K562 (cell line): ENCODE measurements around the gene LPXN. TPM values are rescaled to one million over a fixed set of nuclear protein-coding genes. Genes with fewer than 3 reads are reported as not detected.

Experiments used
- ATAC-seq: fragments of 200-7000 bp; cut with Tn5 transposase; 3 replicates; pipeline ENCODE4 v1.9.1; 2020; ENCODE audit warnings: moderate library complexity
- BruUV-seq: library from RNA; stranded (reverse); fragments of 400-500 nt; replicated peaks from 2 replicates; lab custom pipeline; 2021; lab: Mats Ljungman, UMichigan
- CTCF ChIA-PET: fragments of 300-600 bp; formaldehyde crosslinking; extraction: SDS; loops from one replicate; lab custom pipeline; 2021; ENCODE audit warnings: low intra/inter-chr PET ratio; lab: Yijun Ruan, JAX
- POLR2A ChIA-PET: fragments of 300-600, 350-650 bp; sonication (Branson Sonifier 250); formaldehyde crosslinking; extraction: SDS; loops from one replicate; lab custom pipeline; 2021; ENCODE audit warnings: antibody characterized with exemption, inconsistent platforms; lab: Yijun Ruan, JAX
- DNase-seq, 4 experiments: peaks; one replicate each; pipeline versions ENCODE4 v3.0.0 to v3.0.0-alpha.2; 2011 to 2018; ENCODE audit warnings: low spot score in 3 of 4, mixed read lengths in 3 of 4; ENCODE audit errors: extremely low read depth in 1 of 4
- FAIRE-seq: peaks from 2 replicates; lab custom pipeline; 2011; peaks lifted over from hg19 to GRCh38; lab: Jason Lieb, UNC
- H2AFZ ChIP-seq: 2 replicates; pipeline ENCODE4 v1.6.0; 2011; ENCODE audit warnings: low read depth, low read length, control low read depth, inconsistent platforms
- H3K27ac ChIP-seq: fragments of 200-600 bp; 3 replicates; pipeline ENCODE4 v1.8.0; 2011; ENCODE audit warnings: low read depth, mild to moderate bottlenecking, control low read depth, inconsistent platforms, low read length, moderate library complexity, mixed read lengths; ENCODE audit errors: extremely low read depth
- H3K27me3 ChIP-seq, 2 experiments: fragments of 300-600 bp in 1 of 2; 2 replicates in 1 of 2; 3 replicates in 1 of 2; pipeline versions ENCODE4 v1.6.0 to v1.8.0; 2011; ENCODE audit warnings: inconsistent platforms in 2 of 2, low read length in 2 of 2, mild to moderate bottlenecking in 1 of 2, mixed read lengths in 1 of 2, moderate library complexity in 1 of 2; ENCODE audit not compliant: control insufficient read depth in 2 of 2, insufficient read depth in 2 of 2
- H3K36me3 ChIP-seq: fragments of 300-600 bp; 3 replicates; pipeline ENCODE4 v1.8.0; 2011; ENCODE audit warnings: mild to moderate bottlenecking, low read length, inconsistent platforms; ENCODE audit not compliant: control insufficient read depth, insufficient read depth
- H3K4me1 ChIP-seq, 2 experiments: fragments of 200-600 bp in 1 of 2; replicated peaks in 1 of 2; 2 replicates in 1 of 2; 3 replicates in 1 of 2; pipeline versions ENCODE4 v1.5.1 to v1.8.0; 2011; ENCODE audit warnings: inconsistent platforms in 2 of 2, low read length in 2 of 2, mild to moderate bottlenecking in 1 of 2, mixed read lengths in 1 of 2, moderate library complexity in 1 of 2; ENCODE audit not compliant: control insufficient read depth in 2 of 2, insufficient read depth in 2 of 2
- H3K4me2 ChIP-seq: 2 replicates; pipeline ENCODE4 v1.6.1; 2011; ENCODE audit warnings: low read length, control low read depth, inconsistent platforms, mixed read lengths; ENCODE audit not compliant: insufficient read depth
- H3K4me3 ChIP-seq: fragments of 200-600 bp; sonication (generic), shearing (Covaris generic); 2 replicates; pipeline ENCODE4 v1.5.1; 2016; ENCODE audit warnings: control low read depth, inconsistent platforms
- H3K79me2 ChIP-seq: fragments of 200-600 bp; 3 replicates; pipeline ENCODE4 v1.8.0; 2011; ENCODE audit warnings: low read length, inconsistent platforms; ENCODE audit not compliant: control insufficient read depth, insufficient read depth
- H3K9ac ChIP-seq, 2 experiments: 2 replicates each; pipeline versions ENCODE4 v1.6.0 to v1.6.1; 2011; ENCODE audit warnings: low read depth in 2 of 2, low read length in 2 of 2, control low read depth in 1 of 2, inconsistent platforms in 1 of 2, mild to moderate bottlenecking in 1 of 2, mixed read lengths in 1 of 2; ENCODE audit not compliant: insufficient read depth in 1 of 2
- H3K9me1 ChIP-seq: one replicate; pipeline ENCODE4 v1.6.0; 2011; ENCODE audit warnings: inconsistent platforms, mild to moderate bottlenecking, low read length, moderate library complexity; ENCODE audit not compliant: control insufficient read depth, insufficient read depth
- H3K9me3 ChIP-seq: replicated peaks from 2 replicates; pipeline ENCODE4 v1.5.1; 2011; ENCODE audit warnings: low read depth, low read length, inconsistent platforms; ENCODE audit not compliant: control insufficient read depth, insufficient read depth
- H4K20me1 ChIP-seq: replicated peaks from 2 replicates; pipeline ENCODE4 v1.6.1; 2011; ENCODE audit warnings: low read length, inconsistent platforms, mixed read lengths; ENCODE audit not compliant: control insufficient read depth, insufficient read depth
- CTCFL ChIP-seq: IDR thresholded peaks from 2 replicates; pipeline ENCODE4 v1.6.1; 2011; ENCODE audit warnings: borderline replicate concordance, low read depth, mild to moderate bottlenecking, moderate library complexity, low read length; ENCODE audit not compliant: insufficient read depth, poor library complexity, severe bottlenecking
- ELF2 ChIP-seq: fragments of 250-450 bp; sonication (Bioruptor Pico); IDR thresholded peaks from 2 replicates; pipeline ENCODE4 v1.5.0; 2021; ENCODE audit warnings: mild to moderate bottlenecking
- KLF1 ChIP-seq: fragments of 450-650 bp; IDR thresholded peaks from 2 replicates; pipeline ENCODE4 v1.6.1; 2016; ENCODE audit warnings: missing genetic modification characterization, missing compliant biosample characterization
- KLF16 ChIP-seq: IDR thresholded peaks from 2 replicates; pipeline ENCODE4 v1.6.1; 2016; ENCODE audit warnings: antibody characterized with exemption
- MYC ChIP-seq, 2 experiments: fragments of 250-450 bp in 1 of 2; sonication (Bioruptor Pico) in 1 of 2; IDR thresholded peaks; 2 replicates each; pipeline versions ENCODE4 v1.5.1 to v1.6.1; 2012 to 2021; ENCODE audit warnings: low read depth in 2 of 2, borderline replicate concordance in 1 of 2, improper control_type of control experiment in 1 of 2, low read length in 1 of 2, mild to moderate bottlenecking in 1 of 2, moderate library complexity in 1 of 2
- MYNN ChIP-seq, 2 experiments: sonication (generic); formaldehyde crosslinking in 1 of 2; IDR thresholded peaks; 2 replicates each; pipeline versions ENCODE4 v1.5.0 to v1.6.1; 2016 to 2020; ENCODE audit warnings: antibody characterized with exemption in 1 of 2, missing genetic modification reagents in 1 of 2
- NFIC ChIP-seq: fragments of 450-650 bp; IDR thresholded peaks from 2 replicates; pipeline ENCODE4 v1.6.1; 2017; ENCODE audit warnings: mild to moderate bottlenecking, inconsistent platforms
- PTBP1 ChIP-seq: fragments of 200-400 bp; formaldehyde crosslinking; IDR thresholded peaks from 2 replicates; pipeline ENCODE4 v1.6.1; 2017; ENCODE audit warnings: low read depth, low read length
- RBM39 ChIP-seq: fragments of 200-400 bp; formaldehyde crosslinking; optimal IDR thresholded peaks from 2 replicates; pipeline ENCODE3; 2018; ENCODE audit warnings: low read depth, low read length
- SMAD3 ChIP-seq: fragments of 450-650 bp; formaldehyde crosslinking; conservative IDR thresholded peaks from 2 replicates; pipeline ENCODE4 v1.4.0; 2020; ENCODE audit warnings: mild to moderate bottlenecking
- SMC3 ChIP-seq: conservative IDR thresholded peaks from 2 replicates; pipeline ENCODE4 v1.6.1; 2011; ENCODE audit warnings: low read depth, low read length, improper control_type of control experiment; ENCODE audit not compliant: insufficient read depth
- SRF ChIP-seq, 2 experiments: fragments of 250-450, 450-650 bp in 1 of 2; sonication (Bioruptor Pico) in 1 of 2; sonication (generic) in 1 of 2; formaldehyde crosslinking; IDR thresholded peaks; 2 replicates each; pipeline versions ENCODE4 v1.5.0 to v1.5.1; 2020 to 2022; ENCODE audit warnings: mild to moderate bottlenecking in 1 of 2, missing genetic modification reagents in 1 of 2
- TBP ChIP-seq: optimal IDR thresholded peaks from 2 replicates; pipeline ENCODE3; 2011; ENCODE audit warnings: low read depth, low read length, improper control_type of control experiment
- TEAD2 ChIP-seq: fragments of 450-650 bp; IDR thresholded peaks from 2 replicates; pipeline ENCODE4 v1.6.1; 2016; ENCODE audit warnings: missing genetic modification characterization, control low read depth, missing compliant biosample characterization
- ZNF561 ChIP-seq: fragments of 450-650 bp; formaldehyde crosslinking; conservative IDR thresholded peaks from 2 replicates; pipeline ENCODE4 v1.4.0; 2020; ENCODE audit warnings: mild to moderate bottlenecking, moderate library complexity
- WGBS: fragments of 100-300 bp; shearing (Covaris generic); methylation state at CpG from one replicate; pipeline ENCODE4 v1.1.6; 2016; ENCODE audit warnings: low coverage, mixed read lengths; ENCODE audit not compliant: insufficient coverage; ENCODE audit errors: missing lambda C conversion rate; 5-methylcytosine and 5-hydroxymethylcytosine counted together
- in situ Hi-C: fragments of 300-500 bp; cut with MboI; formaldehyde crosslinking; loops from 4 replicates; pipeline ENCODE4 v1.15.0; 2018; ENCODE audit warnings: inconsistent platforms, mixed read lengths
- intact Hi-C: fragments of 100-400 bp; cut with micrococcal nuclease; formaldehyde crosslinking; loops from 2 replicates; pipeline ENCODE4 v1.14.2; 2022
- polyA plus RNA-seq, 8 experiments: library from polyadenylated mRNA; depleted of rRNA in 4 of 8; stranded (reverse) in 5 of 8; unstranded in 3 of 8; fragments of >200 nt; fragmentation: Nextera tagmentation in 2 of 8; fragmentation: Illumina TruSeq in 1 of 8; extraction: Ambion mirVana in 2 of 8; extraction: Trizol in 1 of 8; gene quantifications; 2 replicates each; pipeline versions ENCODE4 v1.2.1 to v1.2.3, GENCODE V29; 2011 to 2014; ENCODE audit warnings: inconsistent platforms in 1 of 8, missing spikeins in 1 of 8
- total RNA-seq, 7 experiments: library from RNA; depleted of rRNA in 6 of 7; stranded (reverse); fragments of >200 nt in 6 of 7; fragmentation: Illumina TruSeq in 2 of 7; extraction: Trizol in 2 of 7; gene quantifications; 2 replicates each; pipeline versions ENCODE4 v1.2.1 to v1.2.3, GENCODE V29; 2011 to 2021; ENCODE audit warnings: low replicate concordance in 1 of 7
- TF ChIP-seq, protein P1 (sequence below): fragments of 250-450 bp; sonication (Bioruptor Pico); IDR thresholded peaks from 2 replicates; pipeline ENCODE4 v1.6.1; 2021; ENCODE audit warnings: mild to moderate bottlenecking

The LPXN gene
- total and polyA plus RNA-seq, 9 of the 15 experiments (the other 6 are each of a cell fraction or from before 2014, with no cell fraction given), result 0.73 to 3.1 (median 2.0) TPM

- TF ChIP-seq ELF2 (CRISPR knock-in tag) (no peak), MYNN (IDR thresholded peaks at IDR 0.05) (no peak), MYNN (CRISPR knock-in tag; IDR thresholded peaks at IDR 0.05) (no peak), ZNF561 (no peak), KLF1 (tag) (no peak)
- TF ChIP-seq, protein P1, sequence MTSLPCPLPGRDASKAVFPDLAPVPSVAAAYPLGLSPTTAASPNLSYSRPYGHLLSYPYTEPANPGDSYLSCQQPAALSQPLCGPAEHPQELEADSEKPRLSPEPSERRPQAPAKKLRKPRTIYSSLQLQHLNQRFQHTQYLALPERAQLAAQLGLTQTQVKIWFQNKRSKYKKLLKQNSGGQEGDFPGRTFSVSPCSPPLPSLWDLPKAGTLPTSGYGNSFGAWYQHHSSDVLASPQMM (CRISPR knock-in tag), result no peak
Measured at GRCh38 chr11:58525037-58525614, 50.5 kb downstream of the LPXN start (continued).

DNA sequence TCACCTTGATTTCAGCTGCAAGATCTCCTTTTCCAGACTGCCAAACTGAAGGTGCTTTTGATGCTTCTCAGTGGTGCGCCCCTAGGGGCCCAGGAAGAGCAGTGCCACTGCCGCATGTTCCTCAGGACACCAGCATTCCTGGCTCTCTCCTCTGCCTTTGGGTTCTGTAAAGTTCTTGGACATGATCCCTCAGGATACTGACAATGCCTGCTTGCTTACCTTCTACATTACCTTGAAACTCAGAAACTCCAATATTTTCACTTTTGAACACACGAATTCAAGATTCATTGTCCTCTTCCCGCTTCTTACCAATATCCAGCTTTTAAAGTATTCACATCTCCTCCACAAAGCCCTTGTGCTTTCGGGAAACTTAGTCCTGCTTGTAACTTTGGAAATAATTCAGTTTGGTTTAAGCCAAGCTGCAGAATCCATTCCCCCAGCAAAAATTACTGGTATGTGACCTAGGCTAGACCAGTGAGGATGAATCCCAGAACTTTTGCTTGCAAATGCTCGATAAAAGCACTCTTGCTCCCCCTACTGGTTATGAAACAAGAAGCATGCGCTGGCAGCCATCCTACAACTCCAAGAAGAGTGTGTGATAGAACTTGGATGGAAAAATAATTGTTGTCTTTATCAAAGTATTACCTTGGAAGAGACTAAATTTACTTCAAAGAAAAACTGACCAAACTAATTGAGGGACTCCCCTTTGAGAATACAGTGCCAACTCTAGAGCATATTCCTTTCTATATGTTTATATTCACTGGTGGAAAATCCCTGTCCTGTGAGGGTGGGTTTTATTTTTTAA lies 51.2 kb downstream of the LPXN start:
- Histone ChIP-seq H3K27ac (no peak overlapping the region), H3K9me1 (no peaks in the 10 kb centered on the region), H3K9ac (no peak overlapping the region), H3K79me2 (no peaks in the 10 kb centered on the region), H3K27me3 (peaks cover 3 to 5% of the 10 kb centered on the region in 2 experiments; a peak in 3 of 5 replicates), H3K4me2 (peak overlapping the region; percentile 37; the same call in 1 of the 2 replicates), H3K9me3 (no peaks in the 10 kb centered on the region), H3K4me1 (0 out of 5 replicates have a peak, but pooled peaks cover 0 to 2% of the 10 kb centered on the region in 2 experiments), H3K36me3 (no peaks in the 10 kb centered on the region), H3K4me3 (no peak overlapping the region), H4K20me1 (no peaks in the 10 kb centered on the region), H2AFZ (peak overlapping the region; percentile 51; the same call in 1 of the 2 replicates)
- peak; percentile 67 to 84 (median 72) for DNase-seq
- in situ Hi-C loops (loop anchor here (25.0 kb wide), 2 partner anchors 712 to 862 kb away; partner anchors contain the start of genes CLP1 and ZDHHC5), intact Hi-C loops (loop anchor here (5.0 kb wide), 2 partner anchors 857 to 1067 kb away; partner anchors contain the start of gene ZDHHC5)
- WGBS, result 15% methylated on average over 7 of the region's 7 CpGs
- peak; percentile 89 for FAIRE-seq
- CTCF ChIA-PET, result interaction anchor here (0.6 kb wide), 2 partner anchors 398 to 520 kb away, joined by 3 read pairs; no protein-coding TSS in a partner anchor
- no TSS peak for BruUV-seq
- POLR2A ChIA-PET, result interaction anchor here (0.8 kb wide), 1 partner anchor 848 kb away, joined by 4 read pairs; no protein-coding TSS in a partner anchor
- peak; percentile 99 for ATAC-seq
- TF ChIP-seq KLF16 (peak; percentile 3; the same call in 1 of the 2 replicates), PTBP1 (no peak), SMC3 (peak; percentile 49; the same call in 1 of the 2 replicates), RBM39 (no peak), SRF (CRISPR knock-in tag; IDR thresholded peaks at IDR 0.05) (no peak), SMAD3 (no peak), TBP (peak; percentile 14), MYC (IDR thresholded peaks at IDR 0.05; ENCODE audit: low read depth, low read length) (peak; percentile 26; the same call in 1 of the 2 replicates), MYC (CRISPR knock-in tag; IDR thresholded peaks at IDR 0.05; ENCODE audit: borderline replicate concordance, low read depth) (no peak), TEAD2 (0 out of 2 replicates have a peak, but pooled peaks have one; percentile 45), NFIC (peak; percentile 19; the same call in 1 of the 2 replicates), CTCFL (peak; percentile 42)
